Measurements from ENCODE around the gene MPHOSPH9.
"Not testable (repeated sequence)": the region's sequence is repeated elsewhere in the genome, so short reads cannot be mapped to it uniquely, and the experiment has no call there.

The MPHOSPH9 gene

GRCh38 chr12:123258593-123258992 lies 25.7 kb upstream of the MPHOSPH9 start:
- in situ Hi-C loops (cut with HindIII; ENCODE audit: low sequenced_read_pairs): no loop called here

GRCh38 chr12:123254853-123255446 lies 22.0 kb upstream of the MPHOSPH9 start:
- in situ Hi-C loops (cut with HindIII; ENCODE audit: low sequenced_read_pairs): no loop called here

- in situ Hi-C loops (cut with HindIII; ENCODE audit: low sequenced_read_pairs): no loop called here
These were observed 20.9 kb upstream of the MPHOSPH9 start for GRCh38 chr12:123253641-123254459.

- in situ Hi-C loops (cut with HindIII; ENCODE audit: low sequenced_read_pairs): not testable (repeated sequence)
These were observed 19.4 kb upstream of the MPHOSPH9 start for GRCh38 chr12:123252365-123252764.

- in situ Hi-C loops (cut with HindIII; ENCODE audit: low sequenced_read_pairs): no loop called here
These were observed 18.6 kb upstream of the MPHOSPH9 start for GRCh38 chr12:123251403-123252076.

GRCh38 chr12:123250471-123251383 lies 17.8 kb upstream of the MPHOSPH9 start:
- in situ Hi-C loops (cut with HindIII; ENCODE audit: low sequenced_read_pairs): no loop called here

GRCh38 chr12:123248996-123249741 lies 16.2 kb upstream of the MPHOSPH9 start:
- in situ Hi-C loops (cut with HindIII; ENCODE audit: low sequenced_read_pairs): loop anchor here (25.0 kb wide), 1 partner anchor 412 kb away; the partner anchor contains the start of gene HIP1R

GRCh38 chr12:123248129-123248528 lies 15.2 kb upstream of the MPHOSPH9 start:
- in situ Hi-C loops (cut with HindIII; ENCODE audit: low sequenced_read_pairs): loop anchor here (25.0 kb wide), 1 partner anchor 411 kb away; the partner anchor contains the start of gene HIP1R

GRCh38 chr12:123245678-123246077 lies 12.7 kb upstream of the MPHOSPH9 start:
- in situ Hi-C loops (cut with HindIII; ENCODE audit: low sequenced_read_pairs): loop anchor here (25.0 kb wide), 1 partner anchor 408 kb away; the partner anchor contains the start of gene HIP1R

- in situ Hi-C loops (cut with HindIII; ENCODE audit: low sequenced_read_pairs): loop anchor here (25.0 kb wide), 1 partner anchor 406 kb away; the partner anchor contains the start of gene HIP1R
These were observed 10.8 kb upstream of the MPHOSPH9 start for GRCh38 chr12:123243671-123244262.

- in situ Hi-C loops (cut with HindIII; ENCODE audit: low sequenced_read_pairs): loop anchor here (25.0 kb wide), 1 partner anchor 405 kb away; the partner anchor contains the start of gene HIP1R
These were observed 9.4 kb upstream of the MPHOSPH9 start for GRCh38 chr12:123242116-123242904.

GRCh38 chr12:123238961-123239360 lies 6.0 kb upstream of the MPHOSPH9 start:
- in situ Hi-C loops (cut with HindIII; ENCODE audit: low sequenced_read_pairs): loop anchor here (25.0 kb wide), 1 partner anchor 402 kb away; the partner anchor contains the start of gene HIP1R

- in situ Hi-C loops (cut with HindIII; ENCODE audit: low sequenced_read_pairs): loop anchor here (25.0 kb wide), 1 partner anchor 401 kb away; the partner anchor contains the start of gene HIP1R
These were observed 5.4 kb upstream of the MPHOSPH9 start for GRCh38 chr12:123238330-123238682.

GRCh38 chr12:123237646-123238329 lies 4.8 kb upstream of the MPHOSPH9 start:
- in situ Hi-C loops (cut with HindIII; ENCODE audit: low sequenced_read_pairs): loop anchor here (25.0 kb wide), 1 partner anchor 400 kb away; the partner anchor contains the start of gene HIP1R

- in situ Hi-C loops (cut with HindIII; ENCODE audit: low sequenced_read_pairs): loop anchor here (5.0 to 25.0 kb wide), 3 partner anchors 191 to 396 kb away; partner anchors contain the start of gene HIP1R
These were observed 766 bp upstream of the MPHOSPH9 start for GRCh38 chr12:123233505-123234308.

GRCh38 chr12:123232472-123232806 lies 502 bp downstream of the MPHOSPH9 start:
- in situ Hi-C loops (cut with HindIII; ENCODE audit: low sequenced_read_pairs): loop anchor here (5.0 to 25.0 kb wide), 3 partner anchors 190 to 395 kb away; partner anchors contain the start of gene HIP1R

- in situ Hi-C loops (cut with HindIII; ENCODE audit: low sequenced_read_pairs): loop anchor here (5.0 to 25.0 kb wide), 3 partner anchors 190 to 395 kb away; partner anchors contain the start of gene HIP1R
These were observed 1.0 kb downstream of the MPHOSPH9 start for GRCh38 chr12:123231931-123232330.
